ENCODE measurements around the gene KIAA1958.
"Not testable (repeated sequence)": the region's sequence is repeated elsewhere in the genome, so short reads cannot be mapped to it uniquely, and the experiment has no call there.

KIAA1958 gene

DNA sequence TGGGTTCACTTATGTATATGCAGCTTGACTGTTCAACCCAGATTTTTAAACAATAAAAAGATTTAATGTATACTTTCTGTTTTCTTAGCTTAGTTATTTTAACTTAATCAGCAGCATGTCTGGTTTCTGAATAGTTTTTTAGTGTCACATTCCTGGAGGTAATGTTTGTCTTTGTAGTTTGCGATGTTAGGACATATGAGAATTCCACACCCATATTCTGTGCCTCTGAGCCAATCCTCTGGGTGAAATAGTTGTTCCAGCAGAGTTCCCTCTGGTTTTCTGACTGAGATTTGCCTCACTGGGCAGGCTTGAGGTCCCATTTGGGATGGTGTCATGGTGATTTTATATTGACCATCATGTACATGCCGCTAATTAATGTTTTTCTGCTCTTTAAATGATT, 182.7 kb downstream of the KIAA1958 start:
- no peak for DNase-seq

- DNase-seq = no peak
Measured at GRCh38 chr9:112670991-112671625, 184.5 kb downstream of the KIAA1958 start.

- not testable (repeated sequence) for DNase-seq
Measured at GRCh38 chr9:112673221-112673620, 186.6 kb downstream of the KIAA1958 start.

GRCh38 chr9:112677040-112677439, 190.4 kb downstream of the KIAA1958 start:
- no peak for DNase-seq

- DNase-seq = no peak
Measured at GRCh38 chr9:112680731-112681402, 194.2 kb downstream of the KIAA1958 start.

GRCh38 chr9:112689161-112689740, 202.6 kb downstream of the KIAA1958 start:
- DNase-seq = no peak

DNA sequence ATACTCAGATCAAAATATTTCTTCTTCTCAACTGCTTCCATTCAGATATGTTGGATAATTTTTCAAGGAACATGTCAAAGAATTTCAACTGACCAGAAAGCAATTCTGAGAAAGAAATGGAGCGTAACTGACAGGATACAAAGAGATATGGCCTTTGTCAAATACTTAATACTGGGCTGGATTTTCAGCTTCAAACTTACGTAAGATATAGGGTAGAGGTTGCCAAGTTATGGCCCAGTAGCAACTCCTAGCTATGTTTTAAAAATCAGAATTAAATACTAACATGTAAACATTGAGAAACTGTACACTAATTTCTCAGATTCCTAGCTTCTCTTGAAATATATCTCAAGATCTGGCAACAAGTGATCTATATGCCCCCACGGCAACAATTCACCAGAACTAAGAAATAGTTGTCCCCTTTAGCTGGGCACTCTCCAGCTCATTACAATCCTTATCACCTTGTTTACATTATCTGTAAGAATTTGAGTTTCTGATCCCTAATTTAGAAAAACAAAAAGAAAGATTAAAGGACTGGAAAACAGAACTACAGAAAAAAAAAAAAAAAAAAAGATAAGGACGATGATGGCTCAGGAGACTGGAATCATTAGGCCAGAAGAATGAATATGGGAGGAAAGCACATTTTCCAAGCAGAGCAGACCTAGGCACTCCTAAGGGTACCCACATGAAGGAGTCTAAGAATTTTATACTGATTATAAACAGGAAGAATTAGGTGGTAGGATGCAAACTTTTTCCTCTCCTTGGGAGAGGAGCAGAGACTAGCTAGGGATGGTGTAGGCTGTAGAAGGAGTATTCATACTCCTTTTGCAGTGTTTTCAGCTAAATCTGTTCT, 208.3 kb downstream of the KIAA1958 start:
- DNase-seq = no peak

DNA sequence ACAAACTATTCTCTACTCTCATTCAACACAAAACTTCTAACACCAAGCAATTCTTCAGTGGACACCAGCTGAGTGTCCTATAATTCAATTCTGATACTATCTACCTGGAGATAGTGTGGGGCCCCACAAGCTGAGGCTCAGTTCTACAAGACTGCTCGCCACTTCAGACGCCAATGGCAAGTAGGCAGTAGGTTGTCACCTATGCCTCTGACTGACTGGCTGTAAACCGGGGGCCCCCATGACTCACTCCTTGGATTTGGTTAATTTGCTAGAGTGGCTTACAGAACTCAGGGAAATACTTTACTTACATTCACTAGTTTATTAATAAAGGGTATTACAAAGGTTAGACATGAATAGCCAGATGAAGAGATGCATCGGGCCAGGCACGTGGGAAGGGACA, 209.8 kb downstream of the KIAA1958 start:
- DNase-seq = no peak

- peak; percentile 24 for DNase-seq
Measured at GRCh38 chr9:112699230-112699629, 212.6 kb downstream of the KIAA1958 start.

- no peak for DNase-seq
Measured at GRCh38 chr9:112700085-112700484, 213.5 kb downstream of the KIAA1958 start.

GRCh38 chr9:112703304-112703703, 216.7 kb downstream of the KIAA1958 start:
- DNase-seq = no peak

DNA sequence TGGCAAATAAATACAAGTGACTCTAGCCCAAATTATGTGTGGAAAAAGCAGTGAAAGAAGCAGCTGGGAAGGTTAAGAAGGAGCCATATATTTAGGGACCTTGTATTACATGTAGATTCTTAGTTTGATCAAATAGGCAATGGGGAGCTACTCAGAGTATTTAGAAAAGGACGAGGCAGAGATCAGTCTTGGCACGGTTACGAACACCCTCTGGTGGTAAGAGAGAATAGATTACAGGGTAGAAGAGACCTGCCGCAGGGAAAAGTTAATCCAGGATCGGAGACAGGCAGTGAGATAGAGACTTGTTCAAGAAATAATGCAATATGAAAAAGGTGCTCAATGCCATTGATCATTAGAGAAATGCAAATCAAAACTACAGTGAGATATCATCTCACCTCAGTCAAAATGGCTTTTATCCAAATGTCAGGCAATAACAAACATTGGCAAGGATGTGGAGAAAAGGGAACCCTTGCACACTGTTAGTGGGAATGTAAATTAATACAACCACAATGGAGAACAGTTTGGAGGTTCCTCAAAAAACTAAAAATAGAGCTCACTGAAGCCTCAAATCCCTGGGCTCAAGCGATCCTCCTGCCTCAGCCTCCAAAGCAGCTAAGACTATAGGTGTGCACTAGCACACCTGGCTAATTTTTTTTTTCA, 219.3 kb downstream of the KIAA1958 start:
- no peak for DNase-seq

DNA sequence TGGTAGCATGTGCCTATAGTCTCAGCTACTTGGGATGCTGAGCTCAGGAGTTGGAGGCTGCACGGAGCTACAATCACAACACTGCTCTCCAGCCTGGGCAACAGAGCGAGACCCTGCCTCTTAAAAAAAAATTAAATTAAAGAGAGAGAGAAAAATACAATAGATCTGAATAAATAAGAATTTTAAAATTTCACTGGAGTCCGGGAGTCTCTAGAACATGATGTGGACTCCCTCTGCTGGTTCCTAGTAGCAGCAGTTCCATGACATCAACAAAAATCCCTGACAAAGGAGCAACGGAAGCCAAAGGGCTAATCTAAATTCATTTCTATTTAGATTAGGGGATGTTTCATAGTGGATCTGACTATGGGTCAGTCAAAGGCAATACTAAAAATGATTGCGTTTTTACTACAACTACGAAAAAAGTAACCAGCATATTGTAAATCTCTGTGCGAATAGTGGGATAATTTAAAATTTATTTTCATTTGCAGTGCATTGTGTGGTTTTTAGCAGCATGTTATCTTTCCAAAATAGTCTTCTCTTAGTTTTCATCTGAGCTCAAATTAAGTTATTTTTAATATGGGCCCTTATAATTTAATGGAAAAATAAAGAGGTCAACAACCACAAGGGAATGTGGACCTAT, 224.5 kb downstream of the KIAA1958 start:
- DNase-seq = no peak

DNA sequence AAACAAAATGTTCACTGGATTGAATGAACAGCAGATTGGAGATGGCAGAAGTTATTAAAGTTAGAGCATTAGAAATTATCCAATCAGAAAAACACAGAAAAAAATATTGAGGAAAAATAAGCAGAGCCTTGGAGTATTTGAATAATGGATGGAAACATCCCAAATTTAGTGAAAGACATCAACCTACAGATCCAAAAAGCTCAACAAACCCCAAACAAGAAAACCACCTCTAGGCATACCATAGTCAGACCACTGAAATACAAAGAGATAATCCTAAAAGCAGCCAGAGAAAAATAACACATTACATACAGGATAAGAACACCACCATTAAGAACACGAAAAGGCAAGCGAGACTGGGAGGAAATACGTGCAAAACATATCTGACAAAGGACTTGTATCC, 226.1 kb downstream of the KIAA1958 start:
- no peak for DNase-seq

DNA sequence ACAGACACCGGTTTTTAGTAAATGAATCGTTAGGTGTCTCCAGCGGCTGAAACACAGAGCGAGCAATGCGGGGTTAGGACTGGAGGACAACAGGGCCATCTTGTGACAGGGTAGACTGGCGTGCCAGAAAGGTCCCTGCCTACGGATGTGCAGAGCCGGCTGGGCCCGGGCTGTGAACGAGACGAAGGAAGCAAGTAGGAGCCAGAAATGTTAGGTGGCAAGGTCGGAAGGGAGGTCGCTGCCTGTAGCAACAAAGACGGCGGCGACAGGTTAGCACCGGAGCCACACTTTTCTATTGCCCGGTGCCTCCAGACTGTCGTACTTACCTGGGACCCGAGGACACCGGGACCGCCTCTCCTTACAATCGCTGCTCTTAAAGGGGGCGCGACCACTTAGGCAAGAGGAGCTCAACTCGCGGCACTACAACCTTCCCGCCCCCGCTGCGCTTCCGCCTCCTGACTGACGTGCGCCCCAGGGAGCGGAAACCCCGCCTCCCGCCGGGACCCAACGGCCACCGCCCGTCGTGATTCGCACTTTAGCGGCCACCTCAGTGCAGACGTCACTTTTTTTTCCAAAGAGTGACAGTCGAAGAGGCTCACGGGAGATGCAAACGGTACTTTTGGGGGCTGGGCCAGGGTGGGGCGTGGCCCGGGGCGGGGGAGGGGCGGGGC, 231.2 kb downstream of the KIAA1958 start, which contains the start of gene INIP:
Gene INIP, minus strand, starts transcription at position 457 of the 671 bp plus-strand sequence. CDS start 1,632 bp downstream, outside the sequence.
- DNase-seq = peak; percentile 98
